Effector CD8-positive, alpha-beta T cell (primary cell): ENCODE results near the gene POTEI.
"Not testable (repeated sequence)": the region's sequence is repeated elsewhere in the genome, so short reads cannot be mapped to it uniquely, and the experiment has no call there.

Source experiments
- DNase-seq: peaks from one replicate; lab custom pipeline; 2025; lab: John Stamatoyannopoulos, UW

The POTEI gene

GRCh38 chr2:130455413-130455812 is 53.7 kb downstream of the POTEI start:
- not testable (repeated sequence) for DNase-seq

- not testable (repeated sequence) for DNase-seq
Measured at GRCh38 chr2:130454712-130455083, 54.4 kb downstream of the POTEI start.

- DNase-seq: not testable (repeated sequence)
Measured at GRCh38 chr2:130453955-130454711, 55.0 kb downstream of the POTEI start.

GRCh38 chr2:130452897-130453296 is 56.2 kb downstream of the POTEI start:
- not testable (repeated sequence) for DNase-seq

DNA sequence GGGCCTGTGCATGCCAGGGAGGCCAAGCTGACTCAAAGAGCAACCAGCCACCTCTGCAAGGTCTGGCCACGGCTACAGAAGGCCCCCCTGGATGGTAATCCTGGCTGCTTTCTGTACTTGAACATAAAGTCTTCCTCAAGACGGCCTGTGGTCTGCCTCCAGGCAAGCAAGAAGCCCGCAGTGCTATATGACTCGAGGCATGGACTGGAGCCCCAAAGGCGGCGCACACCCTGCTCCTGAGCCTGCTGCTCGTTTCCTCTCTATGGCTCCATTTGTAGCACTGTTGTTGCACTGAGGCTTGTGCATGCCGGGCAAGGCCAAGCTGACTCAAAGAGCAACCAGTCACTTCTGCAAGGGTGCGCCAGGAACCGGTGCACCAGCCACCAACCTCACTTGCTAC is 57.3 kb downstream of the POTEI start:
- DNase-seq: not testable (repeated sequence)

GRCh38 chr2:130451278-130451677 is 57.9 kb downstream of the POTEI start:
- not testable (repeated sequence) for DNase-seq

GRCh38 chr2:130450366-130450765 is 58.8 kb downstream of the POTEI start:
- DNase-seq: not testable (repeated sequence)

GRCh38 chr2:130427631-130428030 is 81.5 kb downstream of the POTEI start:
- DNase-seq: not testable (repeated sequence)

- DNase-seq: not testable (repeated sequence)
Measured at GRCh38 chr2:130418845-130419244, 90.3 kb downstream of the POTEI start.

- DNase-seq: not testable (repeated sequence)
Measured at GRCh38 chr2:130416693-130417092, 92.4 kb downstream of the POTEI start.
